ENCODE measurements around the gene TREML4.

The TREML4 gene

DNA sequence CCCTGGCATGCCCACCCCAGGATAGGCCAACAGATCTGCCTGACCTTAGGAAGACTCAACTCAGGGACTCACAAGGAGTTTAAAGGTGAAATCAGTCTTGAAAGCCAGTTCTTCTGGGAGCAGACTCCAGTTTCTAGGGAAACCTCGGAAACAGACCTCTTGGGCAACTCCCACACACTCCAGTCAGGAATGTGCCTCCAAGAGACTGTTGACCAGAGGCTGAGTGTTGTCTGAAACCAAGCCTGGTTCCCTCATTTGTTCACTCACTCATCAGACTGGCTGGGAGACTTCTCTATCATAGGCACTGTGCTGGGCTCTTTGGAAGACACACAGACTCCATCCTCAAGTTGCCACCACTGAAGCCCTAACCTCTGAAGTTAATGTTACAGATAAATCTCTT is 56.6 kb downstream of the TREML4 start:
- no peak for DNase-seq (ENCODE audit: low read depth in 2 of 2)

DNA sequence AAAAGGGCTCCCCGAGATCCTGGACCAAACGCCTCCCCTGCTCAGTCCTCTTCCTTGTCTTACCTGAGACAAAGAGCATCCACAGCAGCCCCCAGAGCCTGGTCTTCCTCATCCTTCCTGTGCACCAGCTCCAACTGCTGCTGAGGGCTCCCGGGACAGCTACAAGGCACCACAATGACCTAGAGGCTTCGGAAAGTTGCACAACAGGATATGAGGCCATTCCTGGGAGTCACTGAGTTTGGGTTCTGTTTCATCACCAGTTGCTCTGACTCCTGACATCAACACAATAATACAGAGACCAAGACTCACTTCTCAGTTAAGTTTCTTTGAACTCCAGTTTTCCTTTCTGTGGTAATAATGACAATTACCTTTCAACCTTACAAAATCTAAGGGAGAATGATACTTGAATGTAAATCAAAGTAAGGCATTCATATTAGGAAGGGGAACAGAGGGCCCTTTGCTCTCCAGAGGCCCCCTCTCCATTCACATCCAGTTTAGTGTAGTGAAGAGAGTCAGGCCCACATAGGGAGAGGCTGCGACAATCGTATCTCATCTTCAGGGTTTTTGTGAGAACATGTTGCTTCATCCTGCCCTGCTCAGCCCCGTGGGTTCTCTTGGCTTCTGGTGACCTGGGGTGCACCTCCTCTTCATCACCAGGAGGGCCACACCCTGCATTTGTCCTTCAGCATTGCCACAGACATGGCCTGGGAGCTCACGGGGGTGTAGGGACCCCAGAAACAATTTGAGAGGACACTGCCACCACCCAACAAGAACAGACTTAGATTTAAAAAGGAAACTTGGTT is 58.6 kb downstream of the TREML4 start, which contains the start of gene TREM1:
Gene TREM1, minus strand, starts transcription at position 139 of the 803 bp plus-strand sequence. Its CDS starts 27 bp downstream, at position 112.
- DNase-seq (ENCODE audit: low read depth in 2 of 2), result no peak

DNA sequence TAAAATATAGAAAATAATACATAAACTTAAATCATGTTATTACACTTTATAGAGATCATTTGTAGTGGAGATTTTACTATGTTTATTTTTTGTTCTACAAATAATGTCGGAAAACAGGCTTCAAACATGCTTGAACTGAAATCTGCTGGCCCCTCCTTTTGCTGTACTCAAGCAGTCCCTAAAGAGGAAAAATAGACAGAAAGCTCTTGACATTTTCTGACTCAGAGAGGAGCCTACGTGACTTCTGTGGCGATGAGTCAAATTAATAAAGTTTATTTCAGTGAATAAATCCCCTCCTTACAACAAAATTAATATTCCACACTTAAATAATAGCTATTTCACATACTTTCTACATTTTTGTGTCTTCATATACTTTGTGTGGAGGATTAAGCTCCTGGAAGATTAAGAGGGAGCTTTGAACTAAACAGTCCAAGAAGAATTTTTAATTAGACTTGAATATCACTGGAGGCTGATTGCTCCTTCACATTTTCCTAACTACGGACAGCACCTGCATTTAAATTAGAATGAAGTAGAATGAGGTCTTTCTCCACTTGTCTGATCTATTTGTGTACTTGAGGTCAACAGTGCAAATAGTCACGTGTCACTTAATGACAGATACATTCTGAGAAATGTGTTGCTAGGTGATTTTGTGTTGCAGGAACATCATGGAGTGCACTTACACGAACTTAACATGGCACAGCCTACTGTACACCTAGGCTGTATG is 60.0 kb downstream of the TREML4 start:
- no peak for DNase-seq (ENCODE audit: low read depth in 2 of 2)
